Neural cell (in vitro differentiated cells): ENCODE data around the gene PAK1. TPM values are rescaled to one million over a fixed set of nuclear protein-coding genes. Genes with fewer than 3 reads are reported as not detected.

Source experiments
- H2AFZ ChIP-seq: fragments of 200-600, 300-800 bp; sonication (generic), shearing (Covaris generic); 2 replicates; pipeline ENCODE4 v1.6.0; 2014; ENCODE audit warnings: low read depth, mild to moderate bottlenecking, antibody characterized with exemption, low read length, moderate library complexity
- H3F3A ChIP-seq: fragments of 200-600 bp; shearing (Covaris generic); 2 replicates; pipeline ENCODE4 v1.6.1; 2016; ENCODE audit warnings: mild to moderate bottlenecking, moderate library complexity, mixed read lengths, antibody characterized with exemption, low read length; ENCODE audit not compliant: insufficient read depth, poor library complexity, severe bottlenecking
- H3K27ac ChIP-seq: fragments of 200-600, 300-800 bp; sonication (generic), shearing (Covaris generic); 2 replicates; pipeline ENCODE4 v1.5.1; 2014; ENCODE audit warnings: mild to moderate bottlenecking, low read length, moderate library complexity
- H3K27me3 ChIP-seq: fragments of 300-800, 200-600 bp; sonication (generic), shearing (Covaris generic); 2 replicates; pipeline ENCODE4 v1.6.0; 2014; ENCODE audit warnings: mild to moderate bottlenecking, low read depth, low read length, moderate library complexity; ENCODE audit not compliant: insufficient read depth
- H3K36me3 ChIP-seq: fragments of 300-800, 200-600 bp; sonication (generic), shearing (Covaris generic); 2 replicates; pipeline ENCODE4 v1.5.1; 2014; ENCODE audit warnings: mild to moderate bottlenecking, antibody characterized with exemption, low read length, moderate library complexity; ENCODE audit not compliant: insufficient read depth
- H3K4me2 ChIP-seq: fragments of 300-800, 200-600 bp; sonication (generic), shearing (Covaris generic); 2 replicates; pipeline ENCODE4 v1.6.0; 2014; ENCODE audit warnings: mild to moderate bottlenecking, low read length
- H3K4me3 ChIP-seq: fragments of 300-800, 200-600 bp; sonication (generic), shearing (Covaris generic); 2 replicates; pipeline ENCODE4 v1.5.1; 2014; ENCODE audit warnings: mild to moderate bottlenecking, low read length, moderate library complexity
- H3K79me2 ChIP-seq: fragments of 200-600 bp; shearing (Covaris generic); replicated peaks from 2 replicates; pipeline ENCODE4 v1.6.0; 2014; ENCODE audit warnings: mild to moderate bottlenecking, low read length, moderate library complexity; ENCODE audit not compliant: insufficient read depth
- H3K9ac ChIP-seq: fragments of 300-800, 200-600 bp; sonication (generic), shearing (Covaris generic); 2 replicates; pipeline ENCODE4 v1.6.1; 2016; ENCODE audit warnings: mild to moderate bottlenecking, low read length, mixed read lengths
- H3K9me2 ChIP-seq: fragments of 200-600 bp; shearing (Covaris generic); 2 replicates; pipeline ENCODE4 v1.6.1; 2016; ENCODE audit warnings: mild to moderate bottlenecking, low read length, mixed read lengths; ENCODE audit not compliant: insufficient read depth
- H3K9me3 ChIP-seq: fragments of 200-600, 300-800 bp; sonication (generic), shearing (Covaris generic); 2 replicates; pipeline ENCODE4 v1.6.1; 2016; ENCODE audit warnings: mild to moderate bottlenecking, mixed run types, low read length, moderate library complexity, mixed read lengths
- H4K20me1 ChIP-seq: fragments of 200-600 bp; shearing (Covaris generic); 2 replicates; pipeline ENCODE4 v1.6.1; 2016; ENCODE audit warnings: mild to moderate bottlenecking, mixed run types; ENCODE audit not compliant: insufficient read depth
- CTCF ChIP-seq: fragments of 450-650 bp; IDR thresholded peaks from 2 replicates; pipeline ENCODE4 v1.5.1; 2014; ENCODE audit warnings: antibody characterized with exemption, mild to moderate bottlenecking, moderate library complexity; ENCODE audit not compliant: poor library complexity, severe bottlenecking
- EP300 ChIP-seq: fragments of 450-650 bp; conservative IDR thresholded peaks from 2 replicates; pipeline ENCODE4 v1.6.1; 2014; ENCODE audit warnings: antibody characterized with exemption, mild to moderate bottlenecking, moderate library complexity; ENCODE audit not compliant: poor library complexity, severe bottlenecking
- EZH2 ChIP-seq: fragments of 200-600, 300-800 bp; shearing (Covaris generic), sonication (generic); IDR thresholded peaks from 2 replicates; pipeline ENCODE4 v1.6.1; 2014; ENCODE audit warnings: antibody characterized with exemption, low read length, borderline replicate concordance, mild to moderate bottlenecking; ENCODE audit not compliant: insufficient read depth, poor library complexity, severe bottlenecking
- MXI1 ChIP-seq: fragments of 450-650 bp; conservative IDR thresholded peaks from 2 replicates; pipeline ENCODE4 v1.6.1; 2014; ENCODE audit warnings: antibody characterized with exemption, mild to moderate bottlenecking; ENCODE audit not compliant: poor library complexity, severe bottlenecking
- POLR2AphosphoS5 ChIP-seq: IDR thresholded peaks from 2 replicates; pipeline ENCODE4 v1.6.1; 2012
- RAD21 ChIP-seq: fragments of 450-650 bp; conservative IDR thresholded peaks from 2 replicates; pipeline ENCODE4 v1.6.1; 2014; ENCODE audit warnings: antibody characterized with exemption, mild to moderate bottlenecking, moderate library complexity
- REST ChIP-seq: IDR thresholded peaks from 2 replicates; pipeline ENCODE4 v1.6.1; 2012; ENCODE audit warnings: borderline replicate concordance
- SMC3 ChIP-seq: fragments of 450-650 bp; conservative IDR thresholded peaks from 2 replicates; pipeline ENCODE4 v1.6.1; 2014; ENCODE audit warnings: antibody characterized with exemption, mild to moderate bottlenecking, moderate library complexity; ENCODE audit not compliant: poor library complexity
- TAF1 ChIP-seq: IDR thresholded peaks from 2 replicates; pipeline ENCODE4 v1.6.1; 2012; ENCODE audit warnings: low read depth
- polyA plus RNA-seq: library from polyadenylated mRNA; depleted of rRNA; stranded (reverse); fragments of >200 nt; gene quantifications from 2 replicates; pipeline ENCODE4 v1.2.3, GENCODE V29; 2014

The PAK1 gene
- polyA plus RNA-seq, 1 donor from 2014 or later: 65.2 TPM

- peak overlapping the region; percentile 90 for H3K4me3 ChIP-seq
Measured at GRCh38 chr11:77470504-77470903, 3.4 kb downstream of the PAK1 start.

GRCh38 chr11:77468527-77468926 is 5.4 kb downstream of the PAK1 start:
- H3K79me2 ChIP-seq: peaks cover 52% of the 10 kb centered on the region
- no peak overlapping the region for H2AFZ ChIP-seq
- no peak overlapping the region for H3K9ac ChIP-seq
- no peaks in the 10 kb centered on the region for H3K27me3 ChIP-seq
- H4K20me1 ChIP-seq: no peaks in the 10 kb centered on the region
- no peaks in the 10 kb centered on the region for H3K36me3 ChIP-seq
- no peaks in the 10 kb centered on the region for H3K9me3 ChIP-seq
- H3K27ac ChIP-seq: no peak overlapping the region
- H3F3A ChIP-seq: no peaks in the 10 kb centered on the region
- H3K4me3 ChIP-seq: no peak overlapping the region
- H3K4me2 ChIP-seq: no peak overlapping the region
- no peaks in the 10 kb centered on the region for H3K9me2 ChIP-seq
- TF ChIP-seq EZH2 (no peak), CTCF (no peak), REST (no peak), POLR2AphosphoS5 (no peak), SMC3 (no peak), MXI1 (no peak)

More at GRCh38 chr11:77470504-77470903, 3.4 kb downstream of the PAK1 start:
- TF ChIP-seq CTCF (no peak), TAF1 (no peak), MXI1 (no peak), REST (no peak), EZH2 (no peak), POLR2AphosphoS5 (no peak), SMC3 (no peak), RAD21 (no peak), EP300 (no peak)
- Histone ChIP-seq H3F3A (peaks cover 5% of the 10 kb centered on the region), H4K20me1 (no peaks in the 10 kb centered on the region), H3K4me2 (peak overlapping the region; percentile 17), H3K27me3 (no peaks in the 10 kb centered on the region), H3K27ac (no peak overlapping the region), H3K79me2 (peaks cover 43% of the 10 kb centered on the region), H3K36me3 (no peaks in the 10 kb centered on the region), H3K9ac (no peak overlapping the region), H2AFZ (no peak overlapping the region), H3K9me2 (no peaks in the 10 kb centered on the region), H3K9me3 (no peaks in the 10 kb centered on the region)
